ENCODE measurements around the gene PLTP. TPM values are rescaled to one million over a fixed set of nuclear protein-coding genes. Genes with fewer than 3 reads are reported as not detected.

Gene PLTP
- total and polyA plus RNA-seq, 2 donors (not counting 3 experiments of a cell fraction or from before 2014, with no cell fraction given) = 62.1 to 118 TPM

DNA sequence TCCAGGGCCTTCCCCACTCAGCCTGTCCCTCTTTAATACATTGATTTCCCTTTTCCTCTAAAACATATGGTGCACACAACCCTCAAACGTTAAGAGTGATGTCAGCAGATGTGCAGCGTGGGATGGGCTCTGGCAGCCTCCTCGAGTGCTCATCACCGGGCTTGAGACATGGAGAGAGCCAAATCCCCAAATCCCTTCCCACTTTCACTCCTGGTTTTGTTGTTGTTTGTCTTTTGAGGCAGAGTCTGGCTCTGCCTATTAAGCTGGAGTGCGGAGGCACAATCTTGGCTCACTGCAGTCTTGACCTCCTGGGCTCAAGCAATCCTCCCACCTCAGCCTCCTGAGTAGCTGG is 5.8 kb upstream of the PLTP start:
- no peaks in the 10 kb centered on the region for H3K9me1 ChIP-seq (replicated peaks; ENCODE audit: control insufficient read depth, extremely low read depth, insufficient read depth, low read length)
- FAIRE-seq = no peak
- CTCF ChIA-PET = interaction anchor here (1.8 to 2.8 kb wide), 2 partner anchors 10 to 16 kb away, joined by 6 to 19 read pairs; partner anchors contain the start of gene PCIF1
- H3K9me3 ChIP-seq (replicated peaks; ENCODE audit: control insufficient read depth, insufficient read depth, low read length) = no peaks in the 10 kb centered on the region
- H3K4me2 ChIP-seq (ENCODE audit: insufficient read depth, low read length) = no peak overlapping the region
- H3K4me3 ChIP-seq (replicated peaks in 1 of 3; ENCODE audit: insufficient read depth in 1 of 3, low read depth in 1 of 3, low read length in 3 of 3) = no peak overlapping the region
- H3K9ac ChIP-seq (replicated peaks; ENCODE audit: extremely low read depth, insufficient read depth, low read length) = no peak overlapping the region
- no peak for DNase-seq (ENCODE audit: low read depth, low spot score)
- TF ChIP-seq MYC (IDR thresholded peaks at IDR 0.05; ENCODE audit: low read depth, low read length) = no peak
- no peak for TF ChIP-seq CTCF (IDR thresholded peaks at IDR 0.05; ENCODE audit: extremely low read depth in 1 of 2, insufficient read depth in 1 of 2, low read depth in 1 of 2, low read length in 2 of 2)
- TF ChIP-seq EZH2 (IDR thresholded peaks at IDR 0.05; ENCODE audit: borderline replicate concordance, low read depth, low read length, severe bottlenecking) = no peak
- TF ChIP-seq FOS (IDR thresholded peaks at IDR 0.05; ENCODE audit: borderline replicate concordance, insufficient read depth, low read length) = no peak
- no peak for TF ChIP-seq GATA2 (IDR thresholded peaks at IDR 0.05; ENCODE audit: insufficient read depth, insufficient read length, low read depth, low read length)
- no peak for TF ChIP-seq POLR2AphosphoS5 (IDR thresholded peaks at IDR 0.05; ENCODE audit: insufficient read depth, low read depth, low read length)
- no peak for TF ChIP-seq POLR2A (IDR thresholded peaks at IDR 0.05; ENCODE audit: low read depth, low read length)
- no peak for TF ChIP-seq JUN (IDR thresholded peaks at IDR 0.05; ENCODE audit: borderline replicate concordance, insufficient read depth, insufficient read length, low read depth)
- TF ChIP-seq, protein P1, sequence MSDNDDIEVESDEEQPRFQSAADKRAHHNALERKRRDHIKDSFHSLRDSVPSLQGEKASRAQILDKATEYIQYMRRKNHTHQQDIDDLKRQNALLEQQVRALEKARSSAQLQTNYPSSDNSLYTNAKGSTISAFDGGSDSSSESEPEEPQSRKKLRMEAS (IDR thresholded peaks at IDR 0.05; ENCODE audit: insufficient read depth, insufficient read length) = no peak
- H4K20me1 ChIP-seq (replicated peaks; ENCODE audit: control insufficient read depth, extremely low read depth, insufficient read depth, low read length) = no peaks in the 10 kb centered on the region
- H3K27me3 ChIP-seq (ENCODE audit: control insufficient read depth in 2 of 2, insufficient read depth in 2 of 2, low read length in 2 of 2) = no peaks in the 10 kb centered on the region
- no TSS peak for BruUV-seq (replicated peaks)
- no peaks in the 10 kb centered on the region for H3K36me3 ChIP-seq (ENCODE audit: control insufficient read depth in 2 of 2, extremely low read depth in 1 of 2, insufficient read depth in 2 of 2, low read length in 2 of 2)
- POLR2A ChIA-PET = no interaction called here
- dilution Hi-C loops (cut with MboI; ENCODE audit: extremely low pct_ligation_motif_present, low sequenced_read_pairs) = no loop called here
- no peak overlapping the region for H3K27ac ChIP-seq (ENCODE audit: insufficient read depth, low read depth, low read length)
- H3K4me1 ChIP-seq (ENCODE audit: control insufficient read depth, extremely low read depth, insufficient read depth, low read length) = peaks cover 29% of the 10 kb centered on the region
- intact Hi-C loops (cut with micrococcal nuclease) = loop anchor here (10.0 kb wide), 1 partner anchor 573 kb away; the partner anchor contains the start of gene SDC4
- no peaks in the 10 kb centered on the region for H3K79me2 ChIP-seq (ENCODE audit: control insufficient read depth, insufficient read depth, low read length)
- H2AFZ ChIP-seq (ENCODE audit: low read depth, low read length) = no peak overlapping the region
